Stimulated activated CD4-positive, alpha-beta T cell treated with anti-CD3 and anti-CD28 coated beads, TNF-alpha, amount 100 ng/mL, for 24 hours (primary cell): ENCODE measurements around the gene ZNF444.
"Not testable (repeated sequence)": the region's sequence is repeated elsewhere in the genome, so short reads cannot be mapped to it uniquely, and the experiment has no call there.

Source experiments
- DNase-seq, 3 experiments: peaks; one replicate each; pipeline ENCODE4 v3.0.0-alpha.2; 2020; ENCODE audit warnings: low read depth in 3 of 3

ZNF444 gene

GRCh38 chr19:56145698-56146097 lies 4.6 kb downstream of the ZNF444 start:
- no peak for DNase-seq

GRCh38 chr19:56146904-56147303 lies 5.8 kb downstream of the ZNF444 start:
- no peak for DNase-seq

- no peak for DNase-seq
Measured at GRCh38 chr19:56147307-56147706, 6.2 kb downstream of the ZNF444 start.

- no peak for DNase-seq
Measured at GRCh38 chr19:56148096-56148495, 7.0 kb downstream of the ZNF444 start.

GRCh38 chr19:56148955-56149655 lies 8.0 kb downstream of the ZNF444 start:
- not testable (repeated sequence) for DNase-seq

GRCh38 chr19:56149656-56150038 lies 8.6 kb downstream of the ZNF444 start:
- DNase-seq = no peak

GRCh38 chr19:56150358-56150757 lies 9.3 kb downstream of the ZNF444 start:
- DNase-seq = no peak

- no peak for DNase-seq
Measured at GRCh38 chr19:56152644-56153043, 11.6 kb downstream of the ZNF444 start.

- DNase-seq = no peak
Measured at GRCh38 chr19:56153507-56153906, 12.4 kb downstream of the ZNF444 start.

- no peak for DNase-seq
Measured at GRCh38 chr19:56155124-56155687, 14.1 kb downstream of the ZNF444 start.

GRCh38 chr19:56156768-56157167 lies 15.7 kb downstream of the ZNF444 start:
- DNase-seq = no peak

GRCh38 chr19:56158170-56158757 lies 17.2 kb downstream of the ZNF444 start:
- no peak for DNase-seq

- no peak for DNase-seq
Measured at GRCh38 chr19:56159009-56159559, 18.0 kb downstream of the ZNF444 start.

- no peak for DNase-seq
Measured at GRCh38 chr19:56159622-56160271, 18.7 kb downstream of the ZNF444 start.

GRCh38 chr19:56161534-56161933 lies 20.4 kb downstream of the ZNF444 start:
- DNase-seq = no peak

GRCh38 chr19:56162258-56162657 lies 21.2 kb downstream of the ZNF444 start:
- peak in 1 of 3 experiments; percentile 9 for DNase-seq

GRCh38 chr19:56163097-56163496 lies 22.0 kb downstream of the ZNF444 start:
- no peak for DNase-seq

GRCh38 chr19:56167064-56167578 lies 26.0 kb downstream of the ZNF444 start:
- no peak for DNase-seq

- no peak for DNase-seq
Measured at GRCh38 chr19:56170261-56170660, 29.2 kb downstream of the ZNF444 start.

- no peak for DNase-seq
Measured at GRCh38 chr19:56174086-56174485, 33.0 kb downstream of the ZNF444 start.

- DNase-seq = no peak
Measured at GRCh38 chr19:56174550-56174949, 33.5 kb downstream of the ZNF444 start.

- DNase-seq = not testable (repeated sequence)
Measured at GRCh38 chr19:56175861-56176307, 34.8 kb downstream of the ZNF444 start, which contains the start of gene GALP. Gene GALP (plus strand): TSS chr19:56176008. CDS start chr19:56177109, 1,101 bp downstream.
